GF-D8 (cell line): ENCODE measurements around the gene TDRD7.
"Not testable (repeated sequence)": the region's sequence is repeated elsewhere in the genome, so short reads cannot be mapped to it uniquely, and the experiment has no call there.

Experiments
- DNase-seq: peaks from one replicate; lab custom pipeline; 2025; lab: John Stamatoyannopoulos, UW

The TDRD7 gene

DNA sequence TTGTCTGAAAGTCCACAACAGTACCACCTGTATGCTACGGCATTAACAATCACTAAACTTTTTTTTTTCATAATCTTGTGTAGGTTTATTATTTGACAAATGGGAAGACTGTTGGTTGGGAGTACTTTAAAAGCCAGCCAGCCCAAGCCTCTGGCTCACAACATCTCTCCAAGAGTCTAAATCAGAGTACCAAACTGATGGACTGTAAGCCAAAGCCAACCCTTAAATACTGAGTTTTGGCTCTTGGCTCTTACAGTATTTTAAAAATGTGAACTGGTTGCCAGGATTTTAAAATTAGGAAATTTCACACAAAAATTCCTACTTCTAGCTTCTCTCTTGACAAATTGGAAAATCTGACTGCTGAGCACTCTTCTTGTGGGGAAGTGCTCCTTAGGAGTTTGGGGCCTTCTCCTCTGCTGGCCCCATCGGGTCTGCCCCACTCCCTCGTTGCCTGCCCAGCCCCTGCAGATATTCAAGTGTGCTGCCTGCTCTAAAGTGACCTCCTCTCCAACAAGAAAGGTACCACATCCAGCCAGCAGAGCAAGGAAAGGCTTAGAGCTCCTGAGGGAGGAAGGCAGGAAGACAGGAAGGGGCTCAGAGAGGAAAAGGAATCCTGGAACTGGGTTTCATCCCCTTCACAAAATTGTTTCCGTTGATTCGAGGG lies 67.7 kb downstream of the TDRD7 start:
- DNase-seq, result no peak

DNA sequence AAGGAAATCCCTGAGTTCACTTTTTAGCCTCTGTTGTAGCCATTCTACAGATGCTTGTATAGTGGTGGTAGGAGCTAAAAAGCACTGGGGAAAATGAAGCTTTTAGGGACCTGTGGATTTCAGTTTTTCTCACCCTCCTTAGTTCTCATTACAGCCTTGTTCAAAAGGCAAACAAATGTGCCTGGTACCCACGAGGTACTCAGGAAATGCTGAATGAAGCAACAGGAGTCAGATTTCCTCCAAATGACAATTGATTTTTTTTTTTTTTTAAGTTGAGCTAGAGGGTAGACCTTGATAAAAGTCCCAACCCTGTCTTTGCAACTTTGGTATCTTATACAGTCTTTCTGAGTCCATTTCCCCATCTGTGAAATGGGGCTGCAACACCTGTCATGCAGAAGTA lies 68.3 kb downstream of the TDRD7 start:
- no peak for DNase-seq

DNA sequence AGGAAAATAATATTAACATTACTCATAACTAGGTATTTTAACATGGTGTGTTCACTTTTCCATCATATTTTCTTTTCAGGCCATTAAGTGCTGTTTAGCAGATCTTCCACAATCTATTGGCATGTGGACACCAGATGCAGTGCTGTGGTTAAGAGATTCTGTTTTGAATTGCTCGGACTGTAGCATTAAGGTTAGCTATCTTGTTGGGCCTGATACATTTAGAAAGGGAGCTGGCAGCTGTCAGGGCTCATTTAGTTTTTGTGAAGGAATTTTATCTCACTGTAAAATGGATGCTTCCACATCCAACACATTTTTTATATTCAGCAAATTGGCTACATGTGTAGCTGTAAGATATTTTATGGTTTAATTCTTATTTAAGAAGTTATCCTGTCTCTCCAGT lies 68.9 kb downstream of the TDRD7 start:
- DNase-seq, result no peak

DNA sequence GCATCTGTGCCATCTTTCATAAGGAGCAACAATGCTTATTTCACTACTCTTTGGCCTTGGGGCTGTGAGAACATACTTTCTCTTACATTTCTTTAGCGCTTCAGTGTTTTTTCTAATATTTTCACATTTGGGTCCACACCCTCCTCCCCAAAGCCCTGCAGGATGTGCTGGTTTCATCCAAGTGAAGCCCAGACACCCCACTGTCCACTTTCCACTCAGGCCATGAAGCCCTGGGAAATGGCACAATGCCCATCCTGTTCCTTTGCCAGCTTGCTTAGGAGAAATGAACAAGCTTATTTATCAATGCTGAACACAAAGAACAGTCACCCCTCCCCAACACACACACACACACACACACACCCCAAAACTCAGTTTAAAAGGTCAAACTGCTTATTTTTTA lies 72.2 kb downstream of the TDRD7 start:
- no peak for DNase-seq

DNA sequence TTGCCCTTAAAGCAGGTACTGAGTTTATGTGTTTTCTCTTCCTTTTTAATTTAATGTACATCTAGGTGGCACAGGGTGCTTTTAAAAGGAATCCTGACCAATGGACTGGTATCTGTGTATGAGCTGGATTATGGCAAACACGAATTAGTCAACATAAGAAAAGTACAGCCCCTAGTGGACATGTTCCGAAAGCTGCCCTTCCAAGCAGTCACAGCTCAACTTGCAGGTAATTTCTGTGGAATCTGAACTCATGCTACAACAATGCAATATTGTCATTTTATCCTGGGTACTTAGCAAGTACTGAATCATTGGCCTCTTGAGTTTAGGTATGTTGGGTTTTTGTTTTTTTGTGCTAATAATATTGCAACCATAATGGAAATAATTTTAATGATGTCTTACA lies 75.2 kb downstream of the TDRD7 start:
- DNase-seq, result no peak

- DNase-seq, result no peak
These were observed 76.0 kb downstream of the TDRD7 start for GRCh38 chr9:97487861-97488260.

DNA sequence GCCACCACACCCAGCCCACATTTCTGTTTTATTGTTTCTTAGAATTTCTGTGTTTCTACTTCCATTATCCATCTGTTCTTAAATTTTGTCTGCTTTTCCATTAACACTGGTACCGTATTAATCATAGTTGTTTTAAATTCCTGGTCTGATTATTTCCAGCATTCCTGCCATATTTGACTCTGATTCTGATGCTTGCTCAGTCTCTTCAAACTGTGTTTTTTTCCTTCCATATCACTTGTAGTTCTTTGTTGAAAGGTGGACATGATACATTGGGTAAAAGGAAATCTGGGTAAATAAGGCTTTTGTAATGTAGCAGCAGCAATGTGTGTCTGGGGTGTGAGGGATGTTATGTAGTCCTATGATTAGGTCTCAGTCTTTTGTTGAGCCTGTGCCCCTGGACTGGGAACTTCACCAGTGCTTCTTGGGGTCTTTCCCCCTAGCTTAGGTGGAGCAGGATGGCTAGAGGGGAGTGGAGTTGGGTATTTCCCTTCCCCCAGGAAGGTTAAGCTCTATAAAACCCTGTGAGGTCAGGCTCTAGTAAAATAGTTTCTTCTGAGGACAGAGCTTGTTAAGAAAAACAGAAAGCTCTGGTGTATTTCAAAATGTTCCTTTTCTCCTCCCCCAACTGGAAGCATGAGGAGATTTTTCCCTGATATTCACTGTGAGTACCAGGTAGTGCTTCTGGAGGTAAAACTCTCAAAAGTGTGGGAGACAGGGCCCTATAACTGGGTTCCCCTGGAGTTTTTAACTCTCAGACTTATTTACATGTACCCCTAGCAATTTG lies 79.5 kb downstream of the TDRD7 start:
- no peak for DNase-seq

DNA sequence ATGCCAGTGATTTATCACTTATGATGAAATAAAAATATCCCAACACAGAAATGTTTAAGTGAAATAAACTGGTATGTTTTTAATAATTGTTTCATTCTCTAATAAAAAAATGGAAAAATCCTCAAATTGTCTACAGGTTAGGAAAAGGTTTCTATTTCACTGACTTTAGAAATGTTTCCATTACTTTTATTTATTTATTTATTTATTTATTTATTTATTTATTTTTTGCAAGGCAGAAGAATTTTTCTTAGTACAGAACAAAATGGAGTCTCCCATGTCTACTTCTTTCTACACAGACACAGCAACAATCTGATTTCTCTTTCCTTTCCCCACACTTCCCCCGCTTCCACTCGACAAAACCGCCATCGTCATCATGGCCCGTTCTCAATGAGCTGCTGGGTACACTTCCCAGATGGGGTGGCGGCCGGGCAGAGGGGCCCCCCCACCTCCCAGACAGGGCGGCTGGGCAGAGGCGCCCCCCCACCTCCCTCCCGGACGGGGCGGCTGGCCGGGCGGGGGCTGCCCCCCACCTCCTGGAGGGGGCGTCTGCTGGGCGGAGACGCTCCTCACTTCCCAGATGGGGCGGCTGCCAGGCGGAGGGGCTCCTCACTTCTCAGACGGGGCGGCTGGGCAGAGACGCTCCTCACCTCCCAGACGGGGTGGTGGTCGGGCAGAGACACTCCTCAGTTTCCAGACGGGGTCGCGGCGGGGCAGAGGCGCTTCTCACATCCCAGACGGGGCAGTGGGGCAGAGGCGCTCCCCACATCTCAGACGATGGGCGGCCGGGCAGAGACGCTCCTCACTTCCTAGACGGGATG lies 85.9 kb downstream of the TDRD7 start:
- DNase-seq, result not testable (repeated sequence)

- not testable (repeated sequence) for DNase-seq
These were observed 87.0 kb downstream of the TDRD7 start for GRCh38 chr9:97498846-97499245.

GRCh38 chr9:97500263-97500662 lies 88.4 kb downstream of the TDRD7 start:
- no peak for DNase-seq

DNA sequence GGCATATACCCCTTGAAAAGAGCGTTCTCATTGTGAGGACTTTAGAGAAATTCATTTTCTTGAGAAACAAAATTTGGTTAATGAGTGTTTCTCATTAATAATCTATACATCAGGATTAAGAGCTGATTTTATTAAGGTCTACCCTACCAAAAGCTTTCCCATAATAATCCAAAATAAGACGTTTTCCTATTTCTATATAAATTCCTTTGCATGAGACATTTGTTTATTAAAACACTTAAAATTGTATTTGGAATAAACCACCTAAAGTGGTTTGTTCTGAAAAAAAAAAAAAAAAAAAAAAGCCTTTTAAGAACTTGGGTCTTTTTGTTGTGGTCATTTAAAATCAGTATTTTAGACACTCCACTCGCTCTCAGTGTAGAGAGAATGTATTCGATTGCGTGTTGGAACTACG lies 88.9 kb downstream of the TDRD7 start:
- no peak for DNase-seq

DNA sequence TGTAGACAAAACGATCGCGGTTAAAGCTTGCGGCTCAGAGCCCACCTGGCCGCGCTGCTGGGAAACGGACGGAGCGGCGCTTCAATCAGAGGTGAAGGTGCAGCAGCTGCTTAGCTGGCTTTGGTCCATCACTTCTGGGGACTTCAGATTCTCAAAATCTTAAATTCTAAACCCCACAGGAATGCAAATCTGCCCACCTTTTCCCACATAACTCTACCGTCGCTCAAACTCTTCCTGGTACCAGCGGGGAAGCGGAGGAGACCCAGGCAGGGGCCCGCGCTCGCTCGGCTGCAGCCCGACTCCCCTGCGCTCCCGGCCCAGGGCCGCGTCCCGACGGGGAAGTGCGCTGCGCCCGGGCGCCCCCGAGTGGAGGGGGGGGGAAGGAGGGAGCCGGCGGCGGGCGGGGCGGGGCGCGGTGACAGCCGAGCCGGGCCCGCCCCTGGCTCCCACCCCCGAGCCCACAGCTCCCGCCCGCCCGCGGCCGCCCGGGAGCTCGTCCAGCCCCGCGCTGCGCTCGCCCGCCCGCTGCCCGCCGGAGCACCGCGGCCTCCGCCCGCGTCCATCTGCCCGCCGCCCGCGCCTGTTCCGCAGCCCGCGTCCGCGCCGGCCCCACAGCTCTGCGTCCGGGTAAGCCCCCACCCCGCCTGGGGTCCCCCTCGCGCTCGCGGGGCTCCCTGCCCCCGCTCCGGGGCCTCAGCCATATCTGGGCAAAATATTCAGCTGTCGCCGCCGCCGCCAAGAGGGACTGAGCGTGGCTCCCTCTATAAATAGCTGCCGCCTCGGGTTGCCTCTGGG lies 89.5 kb downstream of the TDRD7 start, which contains the start of gene TMOD1:
Gene TMOD1, plus strand, starts transcription at position 490 of the 795 bp plus-strand sequence. CDS start 22,523 bp downstream, outside the sequence.
- no peak for DNase-seq

GRCh38 chr9:97501972-97502221 lies 90.0 kb downstream of the TDRD7 start:
- DNase-seq, result no peak

DNA sequence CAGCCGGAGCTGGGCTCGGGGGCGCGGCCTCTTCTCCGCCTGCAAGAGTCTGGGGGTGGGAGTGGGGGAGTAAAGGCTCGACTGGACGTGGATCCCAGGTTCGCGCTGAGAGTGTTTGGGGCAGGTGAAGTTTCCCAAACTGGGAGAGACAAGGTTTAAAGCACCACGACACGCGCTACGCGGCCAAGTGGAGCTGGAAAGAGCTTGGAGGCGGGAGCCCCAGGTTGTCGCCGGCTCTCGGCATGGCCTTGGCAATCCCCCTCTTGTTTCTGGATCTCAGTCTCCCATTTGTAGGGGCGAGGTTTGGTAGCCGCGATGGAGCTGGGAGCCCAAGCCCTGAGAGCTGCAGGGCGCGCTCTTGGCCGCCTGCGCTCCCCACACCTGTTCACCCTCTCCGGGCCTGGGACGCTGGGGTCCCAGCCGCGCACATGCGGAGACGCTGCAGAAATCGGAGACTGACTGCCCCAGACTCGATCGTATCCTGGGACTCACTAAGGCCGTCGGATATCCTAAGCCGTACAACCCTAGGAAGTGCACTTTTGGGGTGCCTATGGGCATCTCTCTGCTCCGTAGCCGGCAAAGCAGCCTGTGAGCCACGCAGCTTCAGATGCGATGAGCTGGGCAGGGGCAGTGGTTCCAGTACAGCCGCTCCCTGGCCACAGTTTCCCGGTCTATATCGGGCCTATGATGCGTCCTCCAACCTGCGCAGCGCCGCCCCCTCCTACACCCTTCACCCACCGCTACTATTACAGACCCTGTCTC lies 90.5 kb downstream of the TDRD7 start:
- no peak for DNase-seq

DNA sequence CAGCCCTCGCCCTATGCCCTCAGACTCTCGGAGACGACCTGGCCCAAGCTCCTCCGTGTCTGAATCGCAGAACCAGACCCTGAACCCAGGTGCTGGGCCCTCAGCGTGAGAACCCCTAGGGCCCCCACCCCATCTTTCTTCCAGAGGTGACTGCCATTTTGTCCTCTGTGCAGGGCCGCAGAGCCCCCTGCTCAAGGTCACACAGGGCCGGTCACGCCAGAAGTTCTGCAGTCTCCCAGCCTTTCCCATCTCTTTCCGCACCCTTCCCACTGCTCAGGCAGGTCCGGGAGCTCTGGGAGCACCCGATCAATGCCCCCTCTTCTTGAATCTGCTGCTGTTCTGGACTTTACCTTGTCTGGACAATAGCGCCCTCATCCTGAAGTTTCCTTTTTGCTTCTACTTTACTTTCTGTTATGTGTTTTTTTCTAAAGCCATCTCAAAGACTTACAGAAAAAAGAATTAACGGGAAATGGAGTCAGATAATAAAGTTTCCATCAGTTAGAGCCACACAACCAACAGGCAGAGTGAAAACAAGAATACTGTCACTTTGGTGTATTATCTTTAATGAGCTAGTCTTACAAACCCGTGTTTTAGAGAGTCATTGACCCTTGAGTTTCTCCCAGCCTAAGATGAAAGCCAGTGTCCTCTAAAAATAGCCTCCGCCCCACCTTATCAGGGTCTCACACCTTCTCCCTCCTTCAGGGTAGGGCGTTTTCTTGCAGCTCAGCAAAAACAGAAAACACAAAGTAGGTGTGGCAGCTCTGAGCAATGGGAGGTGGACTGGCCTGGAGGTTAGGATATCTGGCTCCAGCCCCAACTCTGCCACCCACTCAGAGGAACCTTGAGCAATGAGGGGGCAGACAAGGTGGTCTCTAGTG lies 91.3 kb downstream of the TDRD7 start:
- DNase-seq, result no peak

- no peak for DNase-seq
These were observed 91.9 kb downstream of the TDRD7 start for GRCh38 chr9:97503862-97504210.

DNA sequence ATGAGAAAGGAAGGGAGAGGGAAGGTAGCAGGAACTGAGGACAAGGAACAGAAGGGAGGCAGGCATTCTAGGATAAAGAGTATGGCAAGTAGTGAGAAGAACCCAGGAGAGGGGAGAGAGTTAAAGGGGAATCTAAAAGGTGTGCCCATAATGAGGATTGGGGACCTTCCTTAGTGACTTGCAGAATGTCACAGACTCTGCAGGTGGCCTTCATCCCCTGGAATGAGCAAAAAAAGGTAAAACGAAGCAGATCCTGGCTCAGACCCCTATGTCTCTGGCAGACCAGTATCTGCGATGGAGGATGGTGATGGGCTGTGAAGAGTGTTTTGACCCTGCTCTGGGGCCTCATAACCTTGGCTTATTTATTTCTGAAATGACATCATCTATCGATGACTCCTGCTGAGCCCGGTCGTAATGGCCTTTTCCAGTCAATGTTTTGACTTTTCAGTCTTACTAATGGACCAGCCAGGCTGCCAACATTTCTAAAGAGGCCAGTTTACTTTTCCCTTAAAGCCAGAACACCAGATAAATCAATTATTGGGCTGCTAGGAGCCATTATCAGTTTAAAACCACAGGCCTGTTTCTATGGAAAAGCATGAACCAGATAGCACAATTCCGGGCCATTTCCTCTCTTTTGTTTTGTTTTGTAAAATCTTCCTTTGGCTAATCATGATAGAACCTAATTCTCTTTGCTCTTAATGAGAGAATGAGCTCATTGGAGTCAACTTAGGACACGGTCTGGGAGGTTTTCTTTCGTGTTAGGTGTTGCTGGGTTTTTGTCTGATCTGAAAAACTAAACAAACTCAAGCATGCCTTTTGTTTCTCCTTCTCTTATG lies 92.7 kb downstream of the TDRD7 start:
- DNase-seq, result no peak

DNA sequence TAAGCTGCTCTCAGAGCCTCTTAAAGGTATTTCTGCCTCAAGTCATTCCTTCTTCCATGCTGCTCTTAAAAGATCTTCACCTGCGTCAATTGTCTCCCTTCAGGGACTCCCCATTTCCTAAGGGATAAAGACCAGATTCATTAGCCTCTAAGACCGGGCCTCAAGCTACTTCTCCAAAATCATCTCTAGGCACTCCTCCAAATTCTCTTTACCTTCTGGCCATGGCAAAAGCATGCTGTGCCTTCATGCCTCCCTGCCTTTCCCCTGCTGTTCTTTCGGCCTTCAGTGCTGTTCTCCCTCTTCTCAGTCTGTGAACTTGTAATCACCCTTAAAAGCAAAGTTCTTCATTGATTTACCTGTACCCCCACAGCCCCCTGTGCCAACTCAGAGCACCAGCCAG lies 93.9 kb downstream of the TDRD7 start:
- no peak for DNase-seq

DNA sequence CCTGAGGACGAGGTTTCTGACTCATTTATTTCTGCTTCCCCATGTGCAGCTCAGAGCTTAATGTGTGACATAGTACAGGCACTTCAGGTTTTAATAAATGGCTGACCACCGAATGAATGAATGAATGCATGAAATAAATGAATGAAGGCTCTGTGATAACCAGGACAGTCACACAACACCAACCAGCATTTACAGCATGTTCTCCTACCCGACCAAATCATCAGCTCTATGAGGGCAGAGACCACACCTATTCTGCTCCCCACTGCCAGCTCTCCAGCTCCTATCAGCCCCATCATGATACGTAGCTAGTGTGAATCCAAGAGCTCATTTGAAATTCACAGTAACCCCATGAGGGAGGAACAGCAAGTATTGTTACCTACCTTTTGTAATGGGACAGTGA lies 94.4 kb downstream of the TDRD7 start:
- DNase-seq, result no peak

GRCh38 chr9:97506787-97507186 lies 94.9 kb downstream of the TDRD7 start:
- no peak for DNase-seq
